ENCODE measurements around the gene PPP1R14D.

PPP1R14D gene

DNA sequence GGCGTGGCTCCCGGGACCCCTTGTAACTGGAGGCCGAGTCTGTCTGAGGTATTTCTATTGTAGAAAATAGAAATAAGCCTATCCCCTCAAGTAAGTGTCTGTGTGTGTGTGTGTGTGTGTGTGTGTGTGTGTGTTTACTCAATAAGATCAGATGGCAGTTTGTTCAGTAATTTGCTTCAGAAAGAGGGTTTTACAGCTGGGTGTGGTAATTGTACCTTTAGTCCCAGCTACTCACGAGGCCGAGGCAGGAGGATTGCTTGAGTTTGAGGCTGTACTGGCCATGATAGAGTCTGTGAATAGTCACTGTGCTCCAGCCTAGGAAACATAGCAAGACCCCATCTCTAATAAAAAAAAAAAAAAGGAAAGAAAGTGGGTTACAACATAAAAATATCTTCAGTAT lies 24.0 kb upstream of the PPP1R14D start:
- DNase-seq (ENCODE audit: low read depth in 2 of 2) = no peak

GRCh38 chr15:40850576-40851112 lies 22.1 kb upstream of the PPP1R14D start:
- no peak for DNase-seq (ENCODE audit: low read depth in 2 of 2)

GRCh38 chr15:40847223-40847961 lies 18.9 kb upstream of the PPP1R14D start:
- DNase-seq (ENCODE audit: low read depth in 2 of 2) = no peak

DNA sequence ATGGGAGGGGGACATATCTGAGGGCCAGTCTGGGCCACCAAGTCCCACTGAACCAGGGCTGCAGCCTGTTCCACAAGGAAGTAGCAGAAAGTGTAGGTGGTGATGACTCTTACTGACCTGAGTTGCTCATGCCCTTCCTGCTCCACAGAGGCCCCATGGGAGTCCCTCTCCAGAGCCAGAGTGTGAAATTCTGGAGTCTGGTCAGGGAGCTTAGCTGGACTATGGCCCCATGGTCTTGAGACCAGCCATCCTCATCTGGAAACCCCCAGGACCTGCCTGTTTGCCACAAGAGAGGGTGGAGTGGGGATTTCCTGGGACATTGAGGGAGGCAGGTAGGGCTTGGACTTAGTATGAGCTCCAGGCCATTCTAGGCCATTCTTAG lies 18.3 kb upstream of the PPP1R14D start:
- no peak for DNase-seq (ENCODE audit: low read depth in 2 of 2)

DNA sequence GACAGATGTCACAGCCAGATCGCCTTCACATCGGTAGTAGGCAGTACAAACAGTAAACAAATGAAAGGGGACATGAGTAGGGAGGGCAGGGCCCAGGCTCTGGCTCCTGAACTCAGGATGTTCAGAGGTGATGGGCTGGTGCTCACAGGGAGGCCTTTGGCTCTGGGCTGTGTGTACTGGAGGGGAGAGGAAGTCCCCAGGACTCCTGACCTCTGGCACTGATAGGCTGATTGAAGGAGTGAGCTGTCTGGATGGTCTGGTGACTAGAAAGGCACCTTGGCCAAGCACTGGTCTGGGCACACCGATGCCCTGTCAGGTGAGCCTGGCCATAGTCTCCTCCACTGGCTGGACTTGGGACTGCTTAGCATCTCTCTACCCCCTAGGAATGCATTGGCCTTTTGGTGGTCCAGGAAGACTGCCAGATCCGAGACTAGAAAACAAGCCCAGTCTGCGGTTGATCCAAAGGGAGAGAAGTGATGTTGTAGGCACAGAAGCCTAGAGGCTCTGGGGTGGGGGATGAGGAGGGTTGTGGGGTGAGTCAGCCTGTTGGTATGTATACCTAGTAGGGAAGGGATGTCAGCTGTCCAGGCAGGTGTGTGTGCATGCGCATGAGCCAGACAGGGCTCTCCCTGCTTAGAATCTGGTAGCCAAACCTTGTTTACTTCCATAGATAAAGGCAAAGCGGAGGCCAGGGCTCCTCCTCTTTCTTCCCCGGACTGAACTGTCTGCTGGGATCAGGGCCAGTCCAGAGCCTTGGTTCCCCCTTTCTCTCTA lies 17.2 kb upstream of the PPP1R14D start:
- DNase-seq (ENCODE audit: low read depth in 2 of 2) = no peak

GRCh38 chr15:40845036-40845435 lies 16.5 kb upstream of the PPP1R14D start:
- no peak for DNase-seq (ENCODE audit: low read depth in 2 of 2)

- peak; percentile 22 to 30 for DNase-seq (ENCODE audit: low read depth in 2 of 2)
These were observed 16.2 kb upstream of the PPP1R14D start for GRCh38 chr15:40844696-40845030.

DNA sequence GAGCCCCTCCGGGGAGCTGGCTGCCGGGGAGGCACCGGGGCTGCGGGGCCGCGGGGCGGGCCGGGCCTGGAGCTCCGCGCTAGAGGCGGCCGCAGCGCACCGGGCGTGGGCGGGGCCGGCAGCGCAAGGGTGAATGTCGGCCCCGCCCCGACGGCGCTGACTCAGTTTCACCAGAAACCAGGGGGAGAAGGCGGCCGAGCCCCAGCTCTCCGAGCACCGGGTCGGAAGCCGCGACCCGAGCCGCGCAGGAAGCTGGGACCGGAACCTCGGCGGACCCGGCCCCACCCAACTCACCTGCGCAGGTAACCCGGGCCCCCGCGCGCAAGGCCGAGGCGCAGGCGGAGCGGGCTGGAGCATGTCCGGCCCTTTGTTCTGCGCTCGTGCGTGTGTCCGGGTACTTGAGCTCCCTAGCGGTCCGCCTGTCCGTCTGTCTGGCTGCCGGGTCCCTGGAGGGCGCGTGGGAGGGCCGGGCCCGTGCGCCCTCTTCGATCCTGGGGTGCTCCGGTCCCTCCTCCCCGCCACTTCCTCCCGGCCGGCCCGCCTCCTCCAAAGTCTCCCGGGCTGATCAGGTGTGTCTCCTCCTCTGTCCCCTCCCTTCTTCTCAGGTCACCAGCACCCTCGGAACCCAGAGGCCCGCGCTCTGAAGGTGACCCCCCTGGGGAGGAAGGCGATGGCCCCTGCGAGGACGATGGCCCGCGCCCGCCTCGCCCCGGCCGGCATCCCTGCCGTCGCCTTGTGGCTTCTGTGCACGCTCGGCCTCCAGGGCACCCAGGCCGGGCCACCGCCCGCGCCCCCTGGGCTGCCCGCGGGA lies 15.6 kb upstream of the PPP1R14D start, which contains the start of gene SPINT1:
SPINT1 (plus strand) TSS at position 164 of the 811 bp plus-strand sequence; CDS start at position 671, 507 bp downstream.
- DNase-seq (ENCODE audit: low read depth in 2 of 2) = peak; percentile 74 to 75

GRCh38 chr15:40843261-40843884 lies 14.9 kb upstream of the PPP1R14D start:
- DNase-seq (ENCODE audit: low read depth in 2 of 2) = no peak

- DNase-seq (ENCODE audit: low read depth in 2 of 2) = no peak
These were observed 13.2 kb upstream of the PPP1R14D start for GRCh38 chr15:40841741-40842140.

GRCh38 chr15:40838756-40839155 lies 10.2 kb upstream of the PPP1R14D start:
- no peak for DNase-seq (ENCODE audit: low read depth in 2 of 2)

DNA sequence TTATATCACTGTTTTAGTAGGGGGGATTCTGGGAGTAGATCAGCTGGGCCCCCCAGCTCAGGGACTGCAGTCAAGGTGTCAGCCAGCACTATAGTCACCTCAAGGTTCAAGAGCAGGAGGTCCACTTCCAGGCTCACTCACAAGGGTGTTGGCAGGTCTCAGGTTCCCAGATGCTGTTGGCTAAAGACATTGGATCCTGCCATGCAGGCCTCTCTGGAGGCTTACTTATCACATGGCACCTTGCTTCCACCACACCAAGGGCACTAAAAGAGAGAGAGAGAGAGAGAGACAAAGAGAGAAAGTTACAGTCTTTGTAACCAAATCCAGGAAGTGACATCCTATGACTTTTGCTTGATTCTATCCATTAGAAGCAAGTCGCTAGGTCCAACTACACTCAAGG lies 7.5 kb upstream of the PPP1R14D start:
- no peak for DNase-seq (ENCODE audit: low read depth in 2 of 2)

GRCh38 chr15:40832903-40833302 lies 4.4 kb upstream of the PPP1R14D start:
- DNase-seq (ENCODE audit: low read depth in 2 of 2) = no peak

- no peak for DNase-seq (ENCODE audit: low read depth in 2 of 2)
These were observed 3.4 kb upstream of the PPP1R14D start for GRCh38 chr15:40831861-40832260.

DNA sequence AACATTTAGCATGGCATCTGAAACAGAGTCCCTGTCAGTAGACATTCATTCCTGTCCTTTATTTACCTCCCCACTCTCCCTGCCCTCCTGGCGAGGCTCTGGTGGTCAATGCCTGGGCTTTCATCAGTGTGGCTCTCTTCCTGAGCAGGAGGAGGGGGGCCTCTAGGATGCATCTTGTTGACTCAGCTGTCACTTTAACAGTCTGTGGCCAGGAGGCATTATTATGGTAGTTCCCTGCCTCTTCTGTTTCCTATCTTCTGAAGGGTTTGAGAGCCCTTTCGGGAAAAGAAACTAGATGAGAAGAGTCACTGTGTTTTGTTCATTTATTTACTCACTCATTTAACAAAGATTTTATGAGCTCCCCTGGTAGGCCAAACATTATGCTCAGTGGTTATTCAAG lies 2.4 kb upstream of the PPP1R14D start:
- DNase-seq (ENCODE audit: low read depth in 2 of 2) = no peak

GRCh38 chr15:40829115-40829514 lies 607 bp upstream of the PPP1R14D start:
- DNase-seq (ENCODE audit: low read depth in 2 of 2) = no peak

- DNase-seq (ENCODE audit: low read depth in 2 of 2) = no peak
These were observed 2.0 kb downstream of the PPP1R14D start for GRCh38 chr15:40826423-40827075.

DNA sequence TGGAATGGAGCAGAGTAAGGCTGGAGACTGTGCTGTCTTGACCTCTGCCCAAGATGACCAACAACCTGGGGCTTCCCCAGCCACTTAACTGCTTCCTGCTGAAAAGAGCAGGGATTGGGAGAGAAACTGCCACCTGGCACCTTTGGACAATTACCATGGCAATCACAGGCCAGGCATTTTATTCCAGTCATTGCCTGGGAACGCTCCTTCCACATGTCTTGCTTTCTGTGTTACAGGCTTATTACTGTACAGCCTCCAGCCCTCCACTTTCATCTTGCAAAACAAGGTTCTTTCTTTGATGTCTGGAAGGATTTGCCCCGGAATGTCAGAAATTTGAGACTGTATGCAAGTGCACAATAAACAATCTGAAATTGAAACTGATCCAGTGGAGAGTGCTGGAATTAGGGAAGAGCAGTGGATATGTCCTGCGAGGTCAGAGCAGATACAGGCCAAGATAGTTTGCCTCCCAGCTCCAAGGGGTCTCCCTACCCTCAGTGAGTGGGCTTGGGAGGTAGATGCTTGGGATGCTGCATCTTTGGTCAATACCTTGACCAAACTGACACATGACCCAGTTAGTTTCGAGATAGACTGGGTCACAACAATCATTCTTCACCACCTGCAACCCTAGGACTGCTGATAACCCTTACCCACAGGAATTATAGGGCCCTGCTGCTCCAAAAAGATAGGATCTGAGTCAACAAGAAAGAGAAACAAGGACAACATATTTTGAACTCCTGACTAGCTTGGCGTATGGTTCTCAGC lies 2.7 kb downstream of the PPP1R14D start:
- no peak for DNase-seq (ENCODE audit: low read depth in 2 of 2)

DNA sequence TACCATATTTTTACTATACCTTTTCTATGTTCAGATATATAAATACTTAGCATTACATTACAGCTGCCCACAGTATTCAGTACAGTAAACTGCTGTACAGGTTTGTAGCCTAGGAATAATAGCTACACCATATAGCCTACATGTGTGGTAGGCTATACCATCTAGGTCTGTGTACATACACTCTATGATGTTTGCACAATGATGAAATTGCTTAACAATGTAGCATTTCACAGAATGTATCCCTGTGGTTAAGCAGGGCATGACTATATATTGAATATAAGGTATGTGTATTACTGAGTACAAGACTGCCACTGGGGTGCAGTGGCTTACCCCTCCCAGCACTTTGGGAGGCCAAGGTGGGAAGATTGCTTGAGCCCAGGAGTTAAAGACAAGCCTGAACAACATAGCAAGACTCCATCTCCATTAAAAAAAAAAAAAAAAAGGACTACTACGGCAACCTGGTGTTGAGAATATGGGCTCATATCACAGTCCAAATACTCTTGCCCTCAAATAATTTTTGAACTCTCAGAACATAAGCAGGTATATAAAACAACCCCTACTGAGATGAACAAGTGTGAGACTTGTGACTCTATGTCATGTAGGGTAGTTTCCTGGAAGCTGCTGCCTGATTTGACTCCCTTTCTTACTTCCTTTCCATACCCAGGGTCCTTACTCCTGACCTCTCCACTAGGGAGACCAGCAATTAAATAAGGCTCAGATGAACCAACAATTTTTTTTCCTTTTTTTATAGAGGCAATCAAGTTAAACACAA lies 4.8 kb downstream of the PPP1R14D start:
- no peak for DNase-seq (ENCODE audit: low read depth in 2 of 2)

DNA sequence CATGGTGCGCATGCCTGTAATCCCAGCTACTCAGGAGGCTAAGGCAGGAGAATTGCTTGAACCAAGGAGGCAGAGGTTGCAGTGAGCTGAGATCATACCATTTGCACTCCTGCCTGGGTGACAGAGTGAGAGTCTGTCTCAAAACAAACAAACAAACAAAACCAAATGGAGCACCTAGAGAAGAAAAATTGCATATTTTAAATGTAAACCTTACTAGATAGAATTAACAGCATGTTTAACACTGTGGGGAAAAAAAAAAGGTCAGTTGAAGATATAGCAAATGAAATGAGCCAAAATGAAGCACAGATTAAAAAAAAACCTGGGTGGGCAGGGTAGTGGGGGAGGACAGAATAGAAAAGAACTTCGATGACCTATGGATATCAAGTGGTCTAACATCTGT lies 7.3 kb downstream of the PPP1R14D start:
- no peak for DNase-seq (ENCODE audit: low read depth in 2 of 2)
